Measurements from ENCODE around the gene SERPINA3. TPM values are rescaled to one million over a fixed set of nuclear protein-coding genes. Genes with fewer than 3 reads are reported as not detected.

Gene SERPINA3
- total and polyA plus RNA-seq, 12 donors: 1.0 to 408 (median 13.4) TPM

GRCh38 chr14:94638961-94639817 is 27.0 kb downstream of the SERPINA3 start:
- 78 to 79% methylated on average over 11 of the region's 11 CpGs for WGBS, 2 donors
- intact Hi-C loops (cut with DNase I): no loop called here
- TF ChIP-seq CTCF (IDR thresholded peaks at IDR 0.05): no peak
- H3K27ac ChIP-seq: no peak overlapping the region
- H3K4me1 ChIP-seq: no peaks in the 10 kb centered on the region
- no peak overlapping the region for H3K4me3 ChIP-seq
- no peaks in the 10 kb centered on the region for H3K9me3 ChIP-seq
- ATAC-seq (no peak), DNase-seq (no peak)
- no peaks in the 10 kb centered on the region for H3K36me3 ChIP-seq
- peaks cover 0 to 9% (median under 1%) of the 10 kb centered on the region in 7 donors for H3K27me3 ChIP-seq

GRCh38 chr14:94640721-94641631 is 28.8 kb downstream of the SERPINA3 start:
- DNase-seq (no peak), ATAC-seq (peak in 1 of 8 donors; percentile 27)
- no peak for TF ChIP-seq CTCF (IDR thresholded peaks at IDR 0.05)
- no peaks in the 10 kb centered on the region for H3K36me3 ChIP-seq
- no peak overlapping the region for H3K27ac ChIP-seq
- H3K4me1 ChIP-seq: no peaks in the 10 kb centered on the region
- intact Hi-C loops (cut with DNase I): no loop called here
- 87% methylated on average over 10 of the region's 10 CpGs for WGBS, 2 donors
- peaks cover 0 to 14% (median 3%) of the 10 kb centered on the region in 7 donors for H3K27me3 ChIP-seq
- no peak overlapping the region for H3K4me3 ChIP-seq
- no peaks in the 10 kb centered on the region for H3K9me3 ChIP-seq

- intact Hi-C loops (cut with DNase I): no loop called here
- peaks cover 0 to 14% (median 3%) of the 10 kb centered on the region in 7 donors for H3K27me3 ChIP-seq
- H3K36me3 ChIP-seq: no peaks in the 10 kb centered on the region
- peaks cover 0 to under 1% (median 0%) of the 10 kb centered on the region in 9 donors for H3K4me1 ChIP-seq
- no peak for DNase-seq
- no peak for TF ChIP-seq CTCF (IDR thresholded peaks at IDR 0.05)
- no peak overlapping the region for H3K27ac ChIP-seq
- no peak for ATAC-seq
- 90 to 94% methylated on average over 12 of the region's 12 CpGs for WGBS, 2 donors
- no peaks in the 10 kb centered on the region for H3K9me3 ChIP-seq
- no peak overlapping the region for H3K4me3 ChIP-seq
Observed at GRCh38 chr14:94641632-94641955, 29.4 kb downstream of the SERPINA3 start.

GRCh38 chr14:94643316-94644101 is 31.3 kb downstream of the SERPINA3 start:
- ATAC-seq: no peak
- Histone ChIP-seq H3K9me3 (peaks cover 0 to 10% (median under 1%) of the 10 kb centered on the region in 11 donors), H3K27ac (no peak overlapping the region), H3K27me3 (peaks cover 0 to 14% (median 3%) of the 10 kb centered on the region in 7 donors), H3K36me3 (no peaks in the 10 kb centered on the region), H3K4me1 (peaks cover 0 to 6% (median 0%) of the 10 kb centered on the region in 9 donors), H3K4me3 (no peak overlapping the region)
- intact Hi-C loops (cut with DNase I): no loop called here
- TF ChIP-seq CTCF (IDR thresholded peaks at IDR 0.05): no peak
- 88 to 89% methylated on average over 18 of the region's 18 CpGs for WGBS, 2 donors
- DNase-seq: no peak

Measured in heart right ventricle (tissue), 16 donors.